ENCODE data around the gene LAMC2.

The LAMC2 gene

GRCh38 chr1:183167676-183168075, 18.4 kb upstream of the LAMC2 start:
- DNase-seq (ENCODE audit: low read depth in 2 of 2, low spot score in 1 of 2), result no peak

- DNase-seq (ENCODE audit: low read depth in 2 of 2, low spot score in 1 of 2), result no peak
Measured at GRCh38 chr1:183168308-183168707, 17.8 kb upstream of the LAMC2 start.

GRCh38 chr1:183173828-183174227, 12.2 kb upstream of the LAMC2 start:
- no peak for DNase-seq (ENCODE audit: low read depth in 2 of 2, low spot score in 1 of 2)

- DNase-seq (ENCODE audit: low read depth in 2 of 2, low spot score in 1 of 2), result no peak
Measured at GRCh38 chr1:183175631-183176030, 10.4 kb upstream of the LAMC2 start.

- DNase-seq (ENCODE audit: low read depth in 2 of 2, low spot score in 1 of 2), result no peak
Measured at GRCh38 chr1:183178545-183178944, 7.5 kb upstream of the LAMC2 start.

GRCh38 chr1:183179033-183179432, 7.0 kb upstream of the LAMC2 start:
- DNase-seq (ENCODE audit: low read depth in 2 of 2, low spot score in 1 of 2), result no peak

GRCh38 chr1:183180218-183180617, 5.8 kb upstream of the LAMC2 start:
- DNase-seq (ENCODE audit: low read depth in 2 of 2, low spot score in 1 of 2), result no peak

- no peak for DNase-seq (ENCODE audit: low read depth in 2 of 2, low spot score in 1 of 2)
Measured at GRCh38 chr1:183180634-183181056, 5.4 kb upstream of the LAMC2 start.

GRCh38 chr1:183186841-183187240, 777 bp downstream of the LAMC2 start:
- no peak for DNase-seq (ENCODE audit: low read depth in 2 of 2, low spot score in 1 of 2)

- no peak for DNase-seq (ENCODE audit: low read depth in 2 of 2, low spot score in 1 of 2)
Measured at GRCh38 chr1:183188240-183188639, 2.2 kb downstream of the LAMC2 start.

GRCh38 chr1:183191833-183192232, 5.8 kb downstream of the LAMC2 start:
- DNase-seq (ENCODE audit: low read depth in 2 of 2, low spot score in 1 of 2), result no peak

GRCh38 chr1:183193963-183194525, 8.0 kb downstream of the LAMC2 start:
- DNase-seq (ENCODE audit: low read depth in 2 of 2, low spot score in 1 of 2), result no peak

- DNase-seq (ENCODE audit: low read depth in 2 of 2, low spot score in 1 of 2), result no peak
Measured at GRCh38 chr1:183194527-183195141, 8.6 kb downstream of the LAMC2 start.

GRCh38 chr1:183195142-183195574, 9.1 kb downstream of the LAMC2 start:
- DNase-seq (ENCODE audit: low read depth in 2 of 2, low spot score in 1 of 2), result no peak

- no peak for DNase-seq (ENCODE audit: low read depth in 2 of 2, low spot score in 1 of 2)
Measured at GRCh38 chr1:183197762-183198161, 11.7 kb downstream of the LAMC2 start.

- no peak for DNase-seq (ENCODE audit: low read depth in 2 of 2, low spot score in 1 of 2)
Measured at GRCh38 chr1:183198463-183198862, 12.4 kb downstream of the LAMC2 start.

- DNase-seq (ENCODE audit: low read depth in 2 of 2, low spot score in 1 of 2), result no peak
Measured at GRCh38 chr1:183199304-183199703, 13.2 kb downstream of the LAMC2 start.

- no peak for DNase-seq (ENCODE audit: low read depth in 2 of 2, low spot score in 1 of 2)
Measured at GRCh38 chr1:183200451-183200850, 14.4 kb downstream of the LAMC2 start.

- DNase-seq (ENCODE audit: low read depth in 2 of 2, low spot score in 1 of 2), result no peak
Measured at GRCh38 chr1:183203094-183203493, 17.0 kb downstream of the LAMC2 start.

- no peak for DNase-seq (ENCODE audit: low read depth in 2 of 2, low spot score in 1 of 2)
Measured at GRCh38 chr1:183205196-183205781, 19.2 kb downstream of the LAMC2 start.

- no peak for DNase-seq (ENCODE audit: low read depth in 2 of 2, low spot score in 1 of 2)
Measured at GRCh38 chr1:183206538-183207122, 20.6 kb downstream of the LAMC2 start.

- DNase-seq (ENCODE audit: low read depth in 2 of 2, low spot score in 1 of 2), result no peak
Measured at GRCh38 chr1:183209533-183210158, 23.6 kb downstream of the LAMC2 start.

All from stimulated activated CD8-positive, alpha-beta memory T cell treated with anti-CD3 and anti-CD28 coated beads, Interleukin-4, amount 100 ng/mL, for 4 hours (primary cell).